HG03354 (cell line): ENCODE measurements around the gene GALNS.

Experiments used
- ATAC-seq: cut with Tn5 transposase; IDR thresholded peaks from one replicate; pipeline ENCODE4 v1.9.1; 2021; ENCODE audit warnings: mild to moderate bottlenecking; ENCODE audit not compliant: unreplicated experiment, poor library complexity, severe bottlenecking

GALNS gene

GRCh38 chr16:88862968-88863367 lies 6.2 kb upstream of the GALNS start:
- ATAC-seq = no peak

DNA sequence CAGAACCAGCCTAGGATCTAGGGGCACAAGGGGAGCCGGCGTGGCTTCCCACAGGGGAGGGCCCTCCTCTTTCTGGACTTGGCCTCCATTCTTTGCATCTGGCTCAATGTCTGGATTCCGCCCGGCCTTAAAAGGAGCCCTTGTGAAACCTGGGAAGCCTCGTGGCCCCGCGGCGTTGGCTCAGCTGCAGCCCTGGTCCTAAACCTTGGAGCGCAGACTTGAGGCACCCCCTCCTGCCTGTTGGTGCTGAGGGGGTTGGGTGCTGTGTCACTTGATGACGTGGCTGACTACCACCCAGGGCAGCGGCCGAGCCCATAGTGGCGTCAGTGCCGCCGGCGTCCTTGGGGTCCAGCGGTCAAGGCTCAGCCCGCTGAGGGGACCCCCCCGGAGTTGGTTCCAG lies 4.6 kb upstream of the GALNS start:
- no peak for ATAC-seq

DNA sequence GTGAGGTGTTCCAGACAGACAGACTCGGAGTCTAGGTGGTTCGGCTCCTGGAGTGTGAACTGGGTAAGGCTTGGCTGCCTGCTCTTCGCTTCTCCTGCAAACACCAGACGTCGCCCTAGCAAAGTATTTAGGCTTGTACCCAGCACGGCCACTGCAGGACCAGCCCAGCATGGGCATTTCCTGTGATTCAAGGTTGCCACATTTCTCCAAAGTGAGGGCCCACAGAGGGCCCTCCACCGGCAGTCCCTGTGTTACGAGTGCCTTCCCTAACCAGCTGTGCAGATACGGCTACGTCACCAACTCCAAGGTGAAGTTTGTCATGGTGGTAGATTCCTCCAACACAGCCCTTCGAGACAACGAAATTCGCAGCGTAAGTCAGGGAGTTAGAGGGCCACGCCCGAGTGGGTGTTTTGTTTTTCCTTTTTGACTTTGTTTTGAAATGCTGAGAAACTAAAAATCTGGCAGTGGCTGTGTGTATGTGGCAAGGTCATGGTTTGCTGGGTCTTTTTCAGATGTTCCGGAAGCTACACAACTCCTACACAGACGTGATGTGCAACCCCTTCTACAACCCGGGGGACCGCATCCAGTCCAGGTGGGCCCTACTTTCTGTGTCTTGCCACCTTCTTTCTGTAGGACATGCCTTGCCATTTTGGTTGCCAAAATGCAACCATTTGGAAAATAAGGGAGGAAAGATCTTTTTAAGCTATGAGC lies 2.8 kb upstream of the GALNS start:
- ATAC-seq = no peak

GRCh38 chr16:88857728-88858339 lies 1.1 kb upstream of the GALNS start:
- ATAC-seq = peak; percentile 39

DNA sequence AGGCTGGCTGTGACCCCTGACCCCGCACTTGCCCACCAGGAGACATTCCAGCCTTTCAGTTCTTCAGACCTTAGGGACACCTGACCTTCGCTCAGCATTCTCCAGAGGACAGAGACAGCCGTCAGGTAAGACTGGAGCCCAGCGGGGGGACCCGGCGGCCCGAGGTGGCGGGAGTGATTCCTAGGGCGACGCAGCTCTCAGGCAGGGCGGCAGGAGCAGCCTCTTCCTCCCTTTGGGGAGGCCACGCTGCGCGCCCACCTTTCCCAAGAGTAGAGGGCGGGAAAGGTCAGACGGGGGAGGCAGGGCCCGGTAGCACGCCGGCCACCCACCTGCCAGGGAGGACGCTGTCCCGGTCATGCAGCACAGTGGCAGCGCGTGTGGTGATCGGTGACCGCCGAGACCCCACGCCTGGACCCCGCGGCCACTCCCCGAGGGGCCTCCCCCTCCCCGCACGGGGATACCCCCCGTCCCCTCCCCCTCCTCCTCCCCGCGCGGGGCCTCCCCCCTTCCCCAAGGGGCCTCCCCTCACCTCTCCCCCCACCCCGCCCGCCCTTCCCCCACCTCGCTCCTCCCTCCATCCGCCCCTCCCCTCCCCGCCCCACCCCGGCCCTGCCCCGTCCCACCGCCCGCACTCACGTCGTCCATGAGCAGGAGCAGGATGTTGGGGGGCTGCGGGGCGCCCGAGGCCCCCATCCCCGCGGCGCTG lies 472 bp downstream of the GALNS start:
- ATAC-seq = no peak

DNA sequence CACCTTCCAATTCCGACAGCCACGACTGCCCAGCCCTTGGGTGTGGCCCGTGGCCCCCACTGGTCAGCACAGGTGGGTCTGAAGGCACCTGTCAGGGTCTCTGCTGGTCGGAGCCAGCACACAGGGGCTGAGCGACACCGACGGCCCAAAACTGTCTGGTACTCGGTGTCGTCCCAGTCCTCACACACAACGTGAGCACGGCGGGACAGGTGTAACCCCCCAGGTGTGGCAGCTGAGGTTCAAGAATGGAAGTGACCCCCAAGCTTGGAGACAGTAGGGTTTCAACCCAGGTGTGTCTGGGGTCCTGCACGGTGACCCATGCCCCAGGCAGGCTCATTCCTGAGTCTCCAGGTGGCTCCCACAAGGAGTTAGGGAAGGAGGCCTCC lies 1.0 kb downstream of the GALNS start:
- ATAC-seq = no peak

GRCh38 chr16:88855176-88855575 lies 1.6 kb downstream of the GALNS start:
- ATAC-seq = no peak

DNA sequence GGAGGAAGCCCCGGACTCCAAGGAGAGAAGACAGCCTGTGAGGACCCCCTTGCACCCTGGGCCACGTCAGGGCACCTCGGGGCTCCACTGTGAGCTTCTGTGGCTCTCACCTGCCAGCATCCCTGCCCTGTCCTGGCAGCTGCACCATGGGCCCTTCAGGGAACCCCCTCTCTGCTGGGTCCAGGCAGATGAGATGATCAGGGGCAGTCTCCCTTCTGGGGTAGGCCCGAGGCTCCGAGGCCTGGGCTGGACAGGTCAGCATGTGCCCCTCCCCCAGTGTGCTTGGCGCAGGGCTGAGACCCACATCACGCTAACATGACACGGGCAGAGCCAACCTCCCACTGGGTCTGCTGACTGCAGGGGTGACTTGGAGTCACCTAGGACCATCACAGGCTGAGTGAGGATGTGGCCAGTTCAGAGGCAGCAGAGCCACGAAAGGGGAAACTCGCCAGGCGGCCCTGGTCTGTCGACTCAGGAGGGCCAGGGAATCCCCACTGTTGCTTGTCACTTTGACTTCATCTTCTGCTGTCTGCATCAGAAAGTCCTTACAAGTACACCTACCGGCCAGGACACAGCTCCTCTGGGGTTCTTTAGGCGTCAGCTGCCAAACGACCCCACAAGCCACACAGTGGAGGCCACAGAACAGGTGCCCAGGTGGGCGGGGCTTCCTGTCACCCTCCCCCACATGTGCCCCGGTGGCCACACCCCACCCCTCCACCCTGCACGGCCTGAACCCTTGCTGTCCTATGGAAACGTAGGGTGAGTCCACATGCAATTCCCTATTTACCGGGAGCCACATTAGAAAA lies 2.2 kb downstream of the GALNS start:
- ATAC-seq = no peak

DNA sequence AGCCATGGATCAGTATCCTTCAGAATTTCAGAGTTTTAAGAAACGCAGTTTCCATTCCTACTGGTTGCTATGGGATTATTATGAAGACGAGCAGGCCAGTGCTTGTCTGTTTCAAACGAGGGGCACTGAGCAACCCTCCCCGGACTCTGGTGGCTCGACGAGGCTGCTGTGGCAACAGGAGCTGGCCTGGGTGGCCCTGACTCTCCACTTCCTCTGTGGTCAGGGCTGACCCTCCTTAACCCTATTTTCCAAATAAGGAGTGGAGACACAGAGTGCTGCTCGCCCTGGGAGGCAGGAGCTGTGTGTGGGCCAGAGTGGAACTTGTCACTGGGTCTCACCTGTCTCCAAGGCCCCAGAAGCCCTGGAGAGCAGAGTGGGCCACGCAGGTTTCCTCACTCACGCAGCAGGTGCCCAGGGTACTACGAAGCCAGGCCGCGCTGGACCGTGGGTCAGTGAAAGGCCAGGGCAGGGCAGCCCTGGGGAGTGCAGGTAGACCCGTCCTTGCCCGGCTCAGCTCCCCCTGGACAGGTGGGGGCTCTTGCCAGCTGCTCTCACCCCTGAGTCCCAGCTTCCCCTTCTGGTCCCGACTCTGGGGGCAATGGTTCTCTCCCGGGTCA lies 3.3 kb downstream of the GALNS start:
- ATAC-seq = no peak

DNA sequence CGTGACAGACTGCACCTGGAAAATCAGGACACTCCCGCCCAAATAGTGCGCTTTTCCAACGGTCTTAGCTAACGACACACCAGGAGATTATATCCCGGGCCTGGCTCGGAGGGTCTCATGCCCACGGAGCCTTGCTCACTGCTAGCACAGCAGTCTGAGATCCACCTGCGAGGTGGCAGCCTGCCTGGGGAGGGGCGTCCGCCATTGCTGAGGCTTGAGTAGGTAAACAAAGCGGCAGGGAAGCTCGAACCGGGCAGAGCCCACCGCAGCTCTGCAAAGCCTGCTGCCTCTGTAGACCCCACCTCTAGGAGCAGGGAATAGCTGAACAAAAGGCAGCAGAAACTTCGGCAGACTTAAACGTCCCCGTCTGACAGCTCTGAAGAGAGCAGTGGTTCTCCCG lies 5.1 kb downstream of the GALNS start:
- ATAC-seq = no peak

- ATAC-seq = no peak
These were observed 6.1 kb downstream of the GALNS start for GRCh38 chr16:88850531-88851199.

DNA sequence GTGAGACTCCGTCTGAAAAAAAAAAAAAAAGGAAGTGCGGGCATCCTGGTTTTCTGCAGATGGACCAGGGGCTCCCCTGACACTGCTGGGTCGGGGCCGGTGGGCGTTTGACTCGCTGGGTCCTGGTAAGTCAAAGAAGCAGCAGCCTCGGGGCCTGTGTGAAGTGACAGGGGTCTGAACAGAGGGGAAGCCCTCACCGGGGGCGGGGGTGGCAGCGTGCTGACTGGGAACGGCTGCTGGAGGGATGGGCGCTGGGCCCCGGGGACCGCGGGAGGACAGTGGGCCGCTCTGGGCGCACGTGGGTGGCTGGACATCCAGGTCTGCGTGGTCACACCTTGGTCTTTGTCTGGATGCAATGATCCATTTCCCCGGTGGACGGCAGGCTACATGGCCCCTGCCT lies 8.2 kb downstream of the GALNS start:
- no peak for ATAC-seq

GRCh38 chr16:88847654-88848053 lies 9.1 kb downstream of the GALNS start:
- no peak for ATAC-seq

GRCh38 chr16:88846088-88846487 lies 10.7 kb downstream of the GALNS start:
- ATAC-seq = no peak

- ATAC-seq = no peak
These were observed 12.2 kb downstream of the GALNS start for GRCh38 chr16:88844419-88845036.

DNA sequence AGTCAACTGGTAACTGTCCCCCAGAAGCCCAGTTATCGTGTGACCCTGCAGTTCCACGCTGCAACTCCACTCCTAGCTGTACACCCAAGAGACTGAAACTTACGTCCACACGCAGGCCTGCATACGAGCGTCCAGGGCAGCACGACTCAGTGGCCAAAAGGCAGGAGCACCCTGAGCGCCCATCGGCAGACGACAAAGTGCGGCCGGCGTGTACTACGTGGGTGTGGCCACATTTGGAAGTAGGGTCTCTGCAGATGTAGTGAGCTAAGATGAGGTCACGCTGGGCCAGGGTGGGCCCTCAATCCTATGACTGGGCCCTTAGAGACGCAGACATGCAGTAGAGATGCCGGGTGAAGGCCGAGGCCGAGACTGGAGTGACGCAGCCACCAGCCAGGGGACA lies 13.5 kb downstream of the GALNS start:
- no peak for ATAC-seq

DNA sequence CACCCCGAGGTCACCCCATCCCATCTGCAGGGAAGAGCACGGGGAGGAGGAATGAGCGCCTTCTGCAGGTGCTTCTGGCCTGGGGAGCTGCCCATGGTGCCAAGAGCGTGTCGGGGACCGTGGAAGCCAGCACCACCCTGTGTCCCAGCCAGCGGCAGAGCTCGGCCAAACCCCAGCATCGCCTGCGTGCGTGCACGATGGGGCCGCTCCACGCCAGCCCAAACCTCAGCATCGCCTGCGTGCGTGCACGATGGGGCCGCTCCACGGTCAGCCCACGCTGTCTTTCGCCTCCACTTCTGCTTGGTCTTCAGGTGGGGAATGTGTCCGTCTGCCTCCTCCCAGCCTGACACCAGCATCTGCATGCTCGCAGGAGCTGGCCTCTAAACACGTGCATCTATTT lies 13.9 kb downstream of the GALNS start:
- no peak for ATAC-seq

- ATAC-seq = no peak
These were observed 14.4 kb downstream of the GALNS start for GRCh38 chr16:88842308-88842756.
